ENCODE results near the gene TSHZ1.

DNA sequence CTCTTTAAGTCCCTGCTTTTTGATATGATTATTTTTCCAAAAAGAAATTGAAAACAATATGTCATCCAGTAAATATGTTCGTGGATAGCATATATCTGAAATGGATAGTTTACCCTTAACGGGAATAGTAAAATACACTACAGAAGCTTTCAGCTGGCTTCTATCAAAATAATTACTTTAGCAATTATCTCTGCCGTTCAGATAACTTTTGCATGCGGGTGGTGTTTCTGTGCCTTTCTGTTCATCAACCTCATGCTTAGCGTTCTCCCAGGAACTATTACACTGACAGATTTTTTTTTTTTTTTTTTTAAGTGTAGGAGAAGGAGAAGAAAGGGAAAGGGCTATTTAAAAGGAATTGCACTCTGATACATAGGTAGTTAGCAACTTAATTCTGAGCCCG is 53.6 kb downstream of the TSHZ1 start:
- TF ChIP-seq POLR2A (IDR thresholded peaks at IDR 0.05) = no peak
- TF ChIP-seq, protein P1, sequence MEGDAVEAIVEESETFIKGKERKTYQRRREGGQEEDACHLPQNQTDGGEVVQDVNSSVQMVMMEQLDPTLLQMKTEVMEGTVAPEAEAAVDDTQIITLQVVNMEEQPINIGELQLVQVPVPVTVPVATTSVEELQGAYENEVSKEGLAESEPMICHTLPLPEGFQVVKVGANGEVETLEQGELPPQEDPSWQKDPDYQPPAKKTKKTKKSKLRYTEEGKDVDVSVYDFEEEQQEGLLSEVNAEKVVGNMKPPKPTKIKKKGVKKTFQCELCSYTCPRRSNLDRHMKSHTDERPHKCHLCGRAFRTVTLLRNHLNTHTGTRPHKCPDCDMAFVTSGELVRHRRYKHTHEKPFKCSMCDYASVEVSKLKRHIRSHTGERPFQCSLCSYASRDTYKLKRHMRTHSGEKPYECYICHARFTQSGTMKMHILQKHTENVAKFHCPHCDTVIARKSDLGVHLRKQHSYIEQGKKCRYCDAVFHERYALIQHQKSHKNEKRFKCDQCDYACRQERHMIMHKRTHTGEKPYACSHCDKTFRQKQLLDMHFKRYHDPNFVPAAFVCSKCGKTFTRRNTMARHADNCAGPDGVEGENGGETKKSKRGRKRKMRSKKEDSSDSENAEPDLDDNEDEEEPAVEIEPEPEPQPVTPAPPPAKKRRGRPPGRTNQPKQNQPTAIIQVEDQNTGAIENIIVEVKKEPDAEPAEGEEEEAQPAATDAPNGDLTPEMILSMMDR (IDR thresholded peaks at IDR 0.05) = no peak
